HEK293T (cell line): ENCODE results near the gene MYL6B.

Experiments
- CTCF ChIA-PET: fragments of 350-600 bp; formaldehyde crosslinking; extraction: SDS; loops from one replicate; lab custom pipeline; 2021; ENCODE audit warnings: antibody characterized with exemption, inconsistent platforms; lab: Yijun Ruan, JAX
- POLR2A ChIA-PET: fragments of 350-600 bp; formaldehyde crosslinking; extraction: SDS; loops from one replicate; lab custom pipeline; 2020; ENCODE audit warnings: antibody characterized with exemption, inconsistent platforms; lab: Yijun Ruan, JAX
- DNase-seq: peaks from one replicate; pipeline ENCODE4 v3.0.0; 2012; ENCODE audit warnings: mixed read lengths; ENCODE audit errors: extremely low spot score
- ARNT ChIP-seq: fragments of 450-650 bp; IDR thresholded peaks from 2 replicates; pipeline ENCODE4 v1.6.1; 2017; ENCODE audit warnings: mild to moderate bottlenecking
- BHLHE40 ChIP-seq: fragments of 450-650 bp; IDR thresholded peaks from 2 replicates; pipeline ENCODE4 v1.6.1; 2016; ENCODE audit warnings: mild to moderate bottlenecking, moderate library complexity, borderline replicate concordance
- CTBP1 ChIP-seq: fragments of 450-650 bp; IDR thresholded peaks from 2 replicates; pipeline ENCODE4 v1.6.1; 2016; ENCODE audit warnings: borderline replicate concordance
- ELF4 ChIP-seq: fragments of 450-650 bp; IDR thresholded peaks from 2 replicates; pipeline ENCODE4 v1.6.1; 2017; ENCODE audit warnings: antibody characterized with exemption
- FOXA1 ChIP-seq: fragments of 450-650 bp; IDR thresholded peaks from 2 replicates; pipeline ENCODE4 v1.6.1; 2016; ENCODE audit warnings: mild to moderate bottlenecking
- FOXK2 ChIP-seq: fragments of 450-650 bp; IDR thresholded peaks from 2 replicates; pipeline ENCODE4 v1.6.1; 2016; ENCODE audit warnings: mild to moderate bottlenecking
- FOXM1 ChIP-seq: fragments of 450-650 bp; IDR thresholded peaks from 2 replicates; pipeline ENCODE4 v1.6.1; 2017; ENCODE audit warnings: mild to moderate bottlenecking, borderline replicate concordance
- HDGF ChIP-seq: fragments of 450-650 bp; IDR thresholded peaks from 2 replicates; pipeline ENCODE4 v1.6.1; 2017; ENCODE audit warnings: antibody characterized with exemption, borderline replicate concordance
- L3MBTL2 ChIP-seq: fragments of 450-650 bp; conservative IDR thresholded peaks from 2 replicates; pipeline ENCODE4 v1.6.1; 2016; ENCODE audit warnings: mild to moderate bottlenecking
- LEF1 ChIP-seq: fragments of 450-650 bp; IDR thresholded peaks from 2 replicates; pipeline ENCODE4 v1.6.1; 2017; ENCODE audit warnings: mild to moderate bottlenecking, borderline replicate concordance
- NFRKB ChIP-seq: fragments of 450-650 bp; IDR thresholded peaks from 2 replicates; pipeline ENCODE4 v1.6.1; 2016; ENCODE audit warnings: mild to moderate bottlenecking, moderate library complexity
- SP1 ChIP-seq: fragments of 450-650 bp; IDR thresholded peaks from 2 replicates; pipeline ENCODE4 v1.6.1; 2017
- SUZ12 ChIP-seq: fragments of 450-650 bp; IDR thresholded peaks from 2 replicates; pipeline ENCODE4 v1.6.1; 2016; ENCODE audit warnings: mild to moderate bottlenecking
- TARDBP ChIP-seq: fragments of 450-650 bp; IDR thresholded peaks from 2 replicates; pipeline ENCODE4 v1.6.1; 2016
- ZNF384 ChIP-seq: fragments of 450-650 bp; IDR thresholded peaks from 2 replicates; pipeline ENCODE4 v1.6.1; 2016
- TF ChIP-seq, protein P1 (sequence below): fragments of 450-650 bp; IDR thresholded peaks from 2 replicates; pipeline ENCODE4 v1.6.1; 2016

The MYL6B gene

DNA sequence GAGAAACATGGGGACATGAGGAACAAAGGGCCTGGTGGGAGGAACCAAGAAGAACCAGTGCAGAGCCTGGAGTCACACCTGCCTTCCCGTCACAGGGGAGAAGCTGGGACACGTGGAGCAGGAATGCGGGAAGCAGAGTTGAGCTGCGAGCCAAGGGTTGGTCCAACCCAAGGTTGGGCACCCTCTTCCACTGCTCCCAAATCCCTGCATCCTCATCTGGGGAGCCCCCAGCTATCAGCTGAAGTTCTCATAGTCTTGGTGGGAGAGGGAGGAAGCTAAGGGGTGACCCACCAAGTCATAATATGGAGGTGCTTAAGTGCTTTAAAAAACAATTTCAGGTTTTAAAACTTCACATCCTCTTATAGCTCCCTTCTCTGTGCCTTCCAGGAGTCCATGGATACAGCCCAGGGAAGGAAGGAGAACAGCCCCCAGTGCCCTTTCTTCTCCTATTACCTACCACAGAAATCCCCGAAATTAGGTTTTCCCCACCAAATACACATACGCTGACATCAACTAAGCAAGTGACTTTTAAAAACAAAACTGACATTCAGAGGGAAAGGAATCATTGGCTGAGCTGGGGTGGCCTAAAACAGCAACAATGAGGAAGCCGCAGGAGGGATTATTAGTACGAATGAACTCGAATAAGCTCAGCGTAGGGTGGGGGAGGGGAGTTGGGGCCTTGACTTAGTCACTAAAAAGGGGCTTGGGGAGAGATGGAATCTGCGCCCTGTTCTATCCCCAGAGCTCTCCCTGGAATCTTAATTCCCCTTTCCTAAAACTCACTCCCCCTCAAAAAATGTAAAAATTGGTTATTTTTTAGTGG is 10.3 kb downstream of the MYL6B start:
- CTCF ChIA-PET = no interaction called here
- TF ChIP-seq ZNF384 (no peak), TARDBP (no peak), L3MBTL2 (no peak), ARNT (no peak), FOXK2 (no peak), NFRKB (no peak), ELF4 (no peak), BHLHE40 (no peak), HDGF (no peak)

DNA sequence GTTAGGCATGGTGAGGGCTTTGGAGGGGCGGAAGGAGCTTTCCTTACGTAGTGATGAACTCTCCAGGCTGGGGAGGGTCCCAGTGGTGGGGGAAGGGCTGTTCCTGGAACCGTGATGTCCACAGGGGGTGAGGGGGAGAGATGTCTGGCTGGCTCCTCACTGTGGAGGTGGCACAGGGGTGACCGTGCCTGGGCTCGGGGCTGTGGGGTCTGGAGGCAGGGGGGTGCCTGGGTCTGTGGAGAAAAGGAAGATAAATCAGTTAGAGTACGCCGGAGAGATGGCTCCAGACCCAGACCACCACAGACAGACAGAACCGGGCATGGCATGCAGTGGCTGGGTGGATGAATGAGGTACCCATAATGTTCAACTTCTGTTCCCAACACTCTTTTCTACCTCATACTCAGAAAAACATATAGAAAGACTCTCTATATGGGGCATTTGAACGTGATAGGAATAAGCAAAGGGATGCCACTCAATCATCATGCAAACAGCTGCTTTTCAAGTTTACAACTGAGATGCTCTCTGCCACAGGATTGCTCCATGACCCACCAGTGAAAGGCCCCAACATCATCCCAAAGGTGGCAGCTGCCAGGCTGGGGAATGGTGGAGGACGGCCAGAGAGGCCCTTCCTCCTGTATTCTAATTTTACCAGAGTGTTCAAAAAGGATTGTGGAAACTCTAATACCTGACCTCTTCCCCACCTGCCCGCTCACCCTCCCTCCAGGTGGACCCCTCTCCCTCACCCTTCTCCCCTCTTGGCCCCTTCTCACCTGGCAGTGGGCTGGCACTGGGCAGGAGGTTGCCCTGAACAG is 11.4 kb downstream of the MYL6B start:
- DNase-seq = no peak
- TF ChIP-seq, protein P1, sequence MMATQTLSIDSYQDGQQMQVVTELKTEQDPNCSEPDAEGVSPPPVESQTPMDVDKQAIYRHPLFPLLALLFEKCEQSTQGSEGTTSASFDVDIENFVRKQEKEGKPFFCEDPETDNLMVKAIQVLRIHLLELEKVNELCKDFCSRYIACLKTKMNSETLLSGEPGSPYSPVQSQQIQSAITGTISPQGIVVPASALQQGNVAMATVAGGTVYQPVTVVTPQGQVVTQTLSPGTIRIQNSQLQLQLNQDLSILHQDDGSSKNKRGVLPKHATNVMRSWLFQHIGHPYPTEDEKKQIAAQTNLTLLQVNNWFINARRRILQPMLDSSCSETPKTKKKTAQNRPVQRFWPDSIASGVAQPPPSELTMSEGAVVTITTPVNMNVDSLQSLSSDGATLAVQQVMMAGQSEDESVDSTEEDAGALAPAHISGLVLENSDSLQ = no peak
- TF ChIP-seq FOXM1 (no peak), SUZ12 (no peak), SP1 (no peak), FOXK2 (no peak), ARNT (no peak), FOXA1 (no peak), NFRKB (no peak), HDGF (no peak), BHLHE40 (no peak), CTBP1 (no peak), ELF4 (no peak), ZNF384 (no peak), TARDBP (no peak), L3MBTL2 (no peak), LEF1 (no peak)
- ChIA-PET POLR2A (interaction anchor here (0.6 to 1.3 kb wide), 3 partner anchors 26 to 71 kb away, joined by 3 to 4 read pairs (median 3); partner anchors contain the start of genes ESYT1 and SMARCC2), CTCF (no interaction called here)

More for the DNA sequence above, 10.3 kb downstream of the MYL6B start:
- POLR2A ChIA-PET = interaction anchor here (0.6 to 1.4 kb wide), 5 partner anchors 8 to 72 kb away, joined by 3 to 5 read pairs (median 3); partner anchors contain the start of genes ESYT1 and SMARCC2
- no peak for DNase-seq

GRCh38 chr12:56164345-56164729 is 11.9 kb downstream of the MYL6B start:
- POLR2A ChIA-PET = no interaction called here
- CTCF ChIA-PET = no interaction called here
- TF ChIP-seq ZNF384 (no peak), FOXA1 (no peak), SP1 (no peak), SUZ12 (no peak), ELF4 (no peak), TARDBP (no peak), LEF1 (no peak), FOXM1 (no peak)
- TF ChIP-seq, protein P1 = no peak
- no peak for DNase-seq

GRCh38 chr12:56165369-56165768 is 13.0 kb downstream of the MYL6B start:
- TF ChIP-seq CTBP1 = no peak
- no peak for TF ChIP-seq HDGF
- TF ChIP-seq, protein P1 = no peak
- no peak for TF ChIP-seq FOXM1
- TF ChIP-seq LEF1 = no peak
- no peak for TF ChIP-seq FOXK2
- TF ChIP-seq ELF4 = no peak
- no peak for DNase-seq
- CTCF ChIA-PET = interaction anchor here (2.1 kb wide), 1 partner anchor 24 kb away, joined by 9 read pairs; the partner anchor contains the start of gene SMARCC2
- POLR2A ChIA-PET = interaction anchor here (0.6 to 1.3 kb wide), 3 partner anchors 38 to 183 kb away, joined by 3 to 4 read pairs (median 3); partner anchors contain the start of genes ESYT1 and RNF41

DNA sequence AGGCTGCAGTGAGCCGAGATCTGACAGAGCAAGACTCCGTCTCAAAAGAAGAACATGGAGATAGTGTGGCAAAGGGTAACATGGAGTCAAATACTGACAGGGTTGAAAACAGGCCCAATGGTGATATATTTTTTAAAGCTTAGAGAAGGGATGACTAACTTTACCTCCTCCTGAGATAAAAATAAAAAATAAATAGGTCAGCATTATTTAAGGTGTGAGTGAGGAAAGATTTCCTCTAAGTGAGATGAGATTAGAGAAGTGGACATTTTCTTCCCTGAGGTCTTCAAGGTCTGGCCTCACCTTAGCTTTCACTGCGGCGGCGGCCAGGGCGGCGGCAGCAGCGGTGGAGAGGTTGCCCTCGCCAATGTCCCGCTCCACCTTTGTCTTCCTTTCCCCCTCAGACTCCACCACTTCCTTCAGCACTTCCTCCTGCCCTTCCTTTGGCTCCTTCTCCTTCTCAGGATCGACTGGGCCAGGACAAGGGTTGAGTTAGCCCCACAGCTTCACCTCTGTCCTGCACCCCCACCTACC is 16.9 kb downstream of the MYL6B start:
- CTCF ChIA-PET = no interaction called here
- DNase-seq = no peak
- no peak for TF ChIP-seq FOXA1
- no peak for TF ChIP-seq SUZ12
- TF ChIP-seq NFRKB = no peak
- no peak for TF ChIP-seq L3MBTL2
- TF ChIP-seq ARNT = no peak
- TF ChIP-seq FOXK2 = no peak
- TF ChIP-seq SP1 = no peak
- TF ChIP-seq ELF4 = no peak
- POLR2A ChIA-PET = interaction anchor here (0.6 kb wide), 1 partner anchor 10 kb away, joined by 3 read pairs; no protein-coding TSS in a partner anchor

GRCh38 chr12:56172839-56173238 is 20.5 kb downstream of the MYL6B start:
- POLR2A ChIA-PET = interaction anchor here (1.5 to 1.9 kb wide), 2 partner anchors 14 to 17 kb away, joined by 5 to 8 read pairs; partner anchors contain the start of genes MYL6 and SMARCC2
- CTCF ChIA-PET = no interaction called here
- DNase-seq = no peak
- TF ChIP-seq NFRKB = no peak
